ENCODE measurements around the gene MAP4K4.
"Not testable (repeated sequence)": the region's sequence is repeated elsewhere in the genome, so short reads cannot be mapped to it uniquely, and the experiment has no call there.

The MAP4K4 gene

DNA sequence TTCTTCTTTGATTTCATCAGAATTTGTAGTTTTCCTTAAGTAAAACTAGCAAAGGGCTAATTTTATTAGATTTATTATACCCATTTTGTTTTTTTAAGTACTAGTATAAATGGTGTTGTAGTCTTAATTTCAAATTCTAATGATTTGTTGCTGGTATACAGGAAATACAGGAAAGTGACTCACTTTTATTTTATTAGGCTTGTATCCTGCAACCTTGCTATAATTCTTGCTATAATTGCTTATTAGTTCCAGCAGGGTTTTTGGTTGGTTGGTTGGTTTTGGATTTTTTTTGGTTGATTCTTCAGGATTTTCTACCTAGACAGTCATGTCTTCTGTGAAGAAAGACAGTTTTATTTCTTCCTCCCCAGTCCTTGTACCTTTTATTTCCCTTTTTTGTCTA is 183.6 kb downstream of the MAP4K4 start:
- DNase-seq, result no peak

DNA sequence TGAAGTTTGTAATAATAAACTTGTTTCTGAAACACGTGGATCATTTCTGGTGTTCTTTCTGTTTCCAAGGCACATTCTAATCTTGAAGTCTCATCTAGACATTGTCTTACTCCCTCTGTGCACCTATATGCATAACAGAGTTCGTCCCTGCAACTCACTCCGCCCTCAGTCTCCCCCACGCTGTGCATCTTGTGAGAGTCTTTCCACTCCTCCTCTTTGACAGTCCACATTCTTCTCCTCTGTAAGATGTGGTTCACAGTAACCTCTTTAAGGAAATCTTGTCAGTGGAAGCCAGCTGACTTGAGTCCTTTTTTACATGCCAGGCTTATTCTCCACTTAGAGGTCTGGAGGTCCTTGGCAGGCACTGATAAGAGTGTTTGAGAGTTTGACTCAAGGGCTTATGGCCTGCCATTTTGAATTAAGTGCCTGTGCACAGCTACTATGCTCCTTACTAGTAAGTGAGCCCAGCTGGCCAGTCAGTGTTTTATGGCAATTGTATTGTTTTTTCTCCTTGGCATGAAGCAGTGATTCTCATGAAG is 185.3 kb downstream of the MAP4K4 start:
- DNase-seq, result no peak

DNA sequence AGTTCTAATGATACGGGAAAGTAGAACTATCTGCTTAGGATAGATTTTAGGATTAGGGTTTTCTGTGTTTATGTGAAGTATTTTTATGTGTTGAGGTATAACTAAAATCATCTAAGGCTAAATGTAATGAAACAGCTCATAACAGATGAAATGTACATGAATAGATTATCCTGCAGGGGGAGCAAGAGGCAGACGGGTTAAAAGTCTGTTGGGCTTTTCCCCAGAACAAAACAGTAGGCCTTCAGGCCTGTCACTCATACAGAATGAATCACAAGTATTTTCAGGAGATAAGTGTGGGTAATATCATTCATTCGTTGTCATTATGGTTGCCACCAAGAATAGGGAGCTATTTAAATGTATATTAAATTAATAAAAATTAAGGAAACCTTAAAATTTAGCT is 186.4 kb downstream of the MAP4K4 start:
- DNase-seq, result no peak

DNA sequence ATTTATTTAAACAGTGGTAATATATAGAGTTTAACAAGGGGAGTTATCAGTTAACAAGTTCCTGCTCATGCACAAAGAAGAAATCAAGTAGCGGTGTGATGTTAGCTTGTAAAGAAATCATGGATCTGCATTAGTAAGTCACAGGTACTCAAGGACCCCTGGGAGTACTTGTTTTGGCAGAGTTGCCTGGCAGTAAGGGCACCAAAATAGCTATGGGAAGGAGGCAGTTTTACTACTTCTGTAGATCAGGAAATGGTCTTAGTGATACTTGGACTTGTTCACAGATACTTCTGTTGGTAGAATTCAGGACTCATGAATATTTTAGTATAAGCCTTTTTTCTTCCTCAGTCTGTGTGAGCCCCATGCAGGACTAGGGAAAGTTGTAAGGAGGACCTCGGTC is 186.9 kb downstream of the MAP4K4 start:
- DNase-seq, result no peak

DNA sequence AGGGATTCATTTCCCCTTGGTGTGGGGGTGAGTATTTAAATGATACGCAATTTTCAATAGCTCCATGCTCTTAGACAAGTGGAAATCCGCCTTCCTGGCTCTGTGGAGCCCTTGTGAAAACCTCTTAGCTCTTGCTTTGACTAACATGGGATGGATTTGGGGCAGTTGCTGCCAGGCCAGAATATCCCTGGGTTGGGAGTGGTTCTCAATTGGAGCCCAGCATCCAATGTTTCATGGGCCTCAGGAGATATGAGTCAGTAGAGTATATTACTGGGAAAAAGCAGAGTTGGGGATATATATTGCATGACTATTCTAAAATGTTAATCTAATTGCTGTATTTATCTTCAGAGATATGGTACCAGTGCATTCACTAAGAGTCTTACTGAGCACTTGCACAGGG is 189.8 kb downstream of the MAP4K4 start:
- no peak for DNase-seq

DNA sequence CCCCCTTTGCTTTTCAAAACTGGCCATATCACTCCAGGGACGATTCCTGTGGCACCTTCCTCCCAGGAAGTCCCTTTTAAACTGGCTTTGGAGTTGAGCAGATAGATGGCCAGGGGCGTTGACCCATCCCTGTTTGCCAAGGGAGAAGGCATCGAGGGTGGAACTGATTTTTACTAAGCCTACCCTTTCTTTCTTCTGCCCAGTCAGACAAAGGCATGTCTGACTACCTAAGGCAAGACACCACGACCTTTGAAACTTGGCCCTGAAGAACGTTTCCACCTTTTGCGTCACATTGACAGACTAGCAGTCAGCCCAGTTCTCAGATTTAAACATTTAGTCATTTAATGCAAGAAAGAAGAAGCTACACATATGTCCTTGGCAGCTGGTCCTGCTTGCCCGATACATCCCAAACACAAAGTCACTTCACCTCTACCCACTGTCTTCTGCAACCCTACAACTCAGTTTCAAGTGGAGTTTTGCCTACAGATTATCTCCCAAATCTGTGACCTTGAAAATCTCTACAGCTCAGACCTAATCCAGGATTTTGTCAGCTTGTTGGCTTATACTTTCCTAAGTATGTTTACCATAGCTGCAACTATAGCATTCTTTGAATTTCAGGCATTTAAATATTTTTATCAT is 192.1 kb downstream of the MAP4K4 start:
- no peak for DNase-seq

DNA sequence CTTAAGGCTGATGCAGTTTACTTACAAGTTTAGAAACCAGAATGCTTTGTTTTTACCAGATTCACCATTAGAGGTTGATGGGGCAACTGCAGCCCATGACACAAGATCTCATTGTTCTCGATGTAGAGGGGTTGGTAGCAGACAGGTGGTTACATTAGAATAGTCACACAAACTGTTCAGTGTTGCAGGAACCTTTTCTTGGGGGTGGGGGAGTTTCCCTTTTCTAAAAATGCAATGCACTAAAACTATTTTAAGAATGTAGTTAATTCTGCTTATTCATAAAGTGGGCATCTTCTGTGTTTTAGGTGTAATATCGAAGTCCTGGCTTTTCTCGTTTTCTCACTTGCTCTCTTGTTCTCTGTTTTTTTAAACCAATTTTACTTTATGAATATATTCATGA is 194.9 kb downstream of the MAP4K4 start:
- DNase-seq, result no peak

DNA sequence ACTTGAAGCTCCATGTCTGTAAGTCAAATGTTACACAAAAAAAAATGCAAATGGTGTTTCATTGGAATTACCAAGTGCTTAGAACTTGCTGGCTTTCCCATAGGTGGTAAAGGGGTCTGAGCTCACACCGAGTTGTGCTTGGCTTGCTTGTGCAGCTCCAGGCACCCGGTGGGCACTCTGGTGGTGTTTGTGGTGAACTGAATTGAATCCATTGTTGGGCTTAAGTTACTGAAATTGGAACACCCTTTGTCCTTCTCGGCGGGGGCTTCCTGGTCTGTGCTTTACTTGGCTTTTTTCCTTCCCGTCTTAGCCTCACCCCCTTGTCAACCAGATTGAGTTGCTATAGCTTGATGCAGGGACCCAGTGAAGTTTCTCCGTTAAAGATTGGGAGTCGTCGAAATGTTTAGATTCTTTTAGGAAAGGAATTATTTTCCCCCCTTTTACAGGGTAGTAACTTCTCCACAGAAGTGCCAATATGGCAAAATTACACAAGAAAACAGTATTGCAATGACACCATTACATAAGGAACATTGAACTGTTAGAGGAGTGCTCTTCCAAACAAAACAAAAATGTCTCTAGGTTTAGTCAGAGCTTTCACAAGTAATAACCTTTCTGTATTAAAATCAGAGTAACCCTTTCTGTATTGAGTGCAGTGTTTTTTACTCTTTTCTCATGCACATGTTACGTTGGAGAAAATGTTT is 196.3 kb downstream of the MAP4K4 start:
- DNase-seq, result no peak

DNA sequence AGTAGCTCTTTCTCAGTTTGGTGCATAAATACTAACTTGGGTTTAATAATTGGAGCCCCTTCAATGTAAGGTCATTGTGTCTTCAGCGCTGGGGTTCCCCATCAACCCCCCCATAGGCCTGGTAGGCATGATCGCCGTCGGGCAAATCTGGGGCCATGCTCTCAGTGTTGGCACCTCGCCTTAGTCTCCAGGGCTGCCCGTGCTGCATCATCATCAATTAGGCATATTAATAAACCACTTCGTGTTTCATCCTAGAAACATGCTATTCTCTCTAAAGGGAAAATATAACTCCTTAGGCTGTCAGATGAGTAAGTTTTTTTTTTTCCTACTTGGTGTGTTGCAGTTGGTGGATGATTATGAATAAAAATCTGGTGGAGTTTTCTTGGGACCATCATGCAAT is 197.5 kb downstream of the MAP4K4 start:
- DNase-seq, result no peak

DNA sequence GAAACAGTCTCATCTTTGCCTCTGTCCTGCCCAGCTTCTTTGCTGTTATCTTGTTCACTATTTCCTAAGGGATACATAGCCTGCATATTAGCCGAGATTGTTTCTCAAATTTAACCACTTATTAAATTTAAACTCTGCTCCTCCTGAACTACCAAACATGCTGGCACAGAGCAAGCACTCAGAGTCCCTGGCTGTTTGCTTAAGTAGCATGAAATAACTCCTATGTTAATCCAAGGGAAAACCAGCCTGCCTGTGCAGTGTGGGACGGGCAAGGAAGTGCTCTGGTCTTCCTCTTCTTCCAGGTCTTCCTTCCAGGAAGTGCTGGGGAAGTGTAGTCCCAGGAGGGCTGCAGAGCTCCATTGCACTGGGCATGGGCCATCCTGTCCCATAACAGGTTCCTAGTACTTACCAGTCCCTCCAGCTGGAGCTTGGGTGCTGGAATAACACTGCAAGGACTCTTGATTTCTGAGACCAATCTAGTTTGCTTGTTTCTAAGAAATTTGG is 198.4 kb downstream of the MAP4K4 start:
- no peak for DNase-seq

DNA sequence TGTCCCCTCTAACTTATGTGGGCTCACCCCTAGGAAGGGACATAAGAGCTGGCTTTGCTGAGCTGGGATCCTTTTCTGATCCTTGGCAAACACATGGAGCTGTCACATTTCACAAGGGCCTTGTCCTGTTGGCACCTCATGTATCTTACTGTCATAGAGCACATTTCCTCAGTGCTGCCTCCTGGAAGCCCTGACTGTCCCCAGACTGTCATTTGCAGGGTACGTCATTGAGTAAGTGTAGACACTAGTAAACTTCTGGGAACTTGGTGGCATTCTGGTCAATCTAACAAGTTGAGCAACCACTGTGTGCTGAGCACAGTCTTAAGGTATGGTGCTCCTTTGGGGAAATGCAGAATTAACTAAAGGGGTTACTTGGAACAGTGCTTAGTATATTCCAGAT is 199.8 kb downstream of the MAP4K4 start:
- DNase-seq, result no peak

DNA sequence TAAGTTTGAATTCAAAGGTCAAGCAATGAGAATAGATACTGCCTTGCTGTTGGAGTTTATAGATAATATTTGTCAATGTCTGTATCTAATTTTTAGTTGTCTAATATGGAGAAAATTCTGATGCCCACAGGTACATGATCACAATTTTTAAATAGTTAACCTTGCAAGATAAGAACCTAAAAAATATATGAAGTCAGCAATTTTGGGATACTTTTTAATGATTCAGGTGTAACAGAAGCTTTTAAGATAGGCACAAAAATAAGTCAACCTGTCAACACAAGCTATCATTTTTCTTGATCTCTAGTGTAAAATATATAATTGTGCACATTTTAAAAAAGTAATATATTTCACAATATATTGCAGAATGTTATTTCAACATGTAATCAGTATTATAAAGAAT is 201.8 kb downstream of the MAP4K4 start:
- DNase-seq, result no peak

DNA sequence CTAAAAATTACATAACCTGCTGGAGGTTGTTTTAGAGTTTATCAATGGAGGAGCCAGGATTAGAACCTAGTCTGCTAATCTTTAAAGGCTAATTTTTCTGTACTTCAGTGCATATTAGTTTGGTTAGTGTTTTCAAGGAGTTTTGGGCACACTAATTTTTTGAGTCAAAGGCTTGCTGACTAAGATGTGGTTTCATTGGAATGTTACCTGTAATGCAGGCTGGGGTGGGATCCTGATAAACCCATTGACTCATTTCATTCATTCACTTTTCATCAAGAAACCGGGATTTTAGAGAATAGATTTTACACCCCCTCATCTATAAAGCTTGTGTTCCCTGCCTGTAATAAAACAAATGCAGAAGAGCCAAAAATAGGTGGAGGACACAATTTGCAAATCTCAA is 202.4 kb downstream of the MAP4K4 start:
- DNase-seq, result no peak

DNA sequence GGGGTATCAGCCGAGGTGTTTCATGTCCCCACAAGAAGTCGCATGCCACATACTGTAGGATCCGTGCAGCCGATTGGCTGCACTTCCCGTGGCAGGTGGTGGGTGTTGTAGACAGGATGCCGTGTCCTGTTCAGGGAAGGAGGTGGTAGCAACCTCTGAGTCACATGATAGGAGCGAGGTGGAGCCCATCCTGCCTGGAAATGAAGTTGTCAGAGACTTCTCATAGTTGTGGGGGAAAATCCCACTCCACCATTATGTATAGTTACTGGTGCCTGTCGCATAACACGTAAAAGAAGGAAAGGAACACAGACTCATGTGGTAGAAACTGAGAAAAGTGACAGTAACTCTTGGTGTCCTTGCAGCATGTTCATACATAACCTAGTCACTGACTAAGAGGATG is 202.9 kb downstream of the MAP4K4 start:
- no peak for DNase-seq

DNA sequence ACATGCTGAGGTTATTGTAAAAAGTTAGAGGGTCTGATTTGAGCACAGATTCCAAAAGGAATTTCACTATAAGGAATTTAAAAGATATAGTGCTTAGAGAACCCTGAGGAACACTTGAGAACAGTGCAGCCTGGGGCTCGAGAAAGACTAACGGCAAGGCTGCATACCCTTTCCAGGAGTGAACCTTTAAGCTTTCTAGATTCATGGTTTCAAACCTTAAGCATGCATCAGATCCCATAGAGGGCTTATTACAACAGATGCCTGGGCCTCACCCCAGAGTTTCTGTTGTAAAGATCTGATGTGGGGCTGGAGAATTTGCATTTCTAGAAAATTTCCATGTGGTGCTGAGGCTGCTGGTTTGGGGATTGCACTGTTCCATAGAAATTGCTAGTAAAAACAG is 203.7 kb downstream of the MAP4K4 start:
- DNase-seq, result no peak

DNA sequence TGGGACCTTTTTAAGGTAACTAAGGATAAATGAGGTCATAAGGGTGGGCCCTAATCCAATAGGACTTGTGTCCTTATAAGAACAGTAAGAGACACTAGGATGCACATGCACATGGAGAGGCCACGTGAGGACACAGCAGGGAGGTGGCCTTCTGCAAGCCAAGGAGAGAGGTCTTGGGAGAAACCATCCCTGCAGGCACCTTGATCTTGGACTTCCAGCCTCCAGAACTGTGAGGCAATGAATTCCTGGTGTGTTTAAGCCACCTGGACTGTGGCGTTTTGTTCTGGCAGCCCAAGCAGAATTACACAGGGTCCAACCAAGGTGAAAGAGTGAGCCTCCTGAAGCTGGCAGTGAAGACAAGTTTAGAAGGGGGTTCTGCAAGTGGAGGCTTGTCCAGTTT is 204.7 kb downstream of the MAP4K4 start:
- no peak for DNase-seq

DNA sequence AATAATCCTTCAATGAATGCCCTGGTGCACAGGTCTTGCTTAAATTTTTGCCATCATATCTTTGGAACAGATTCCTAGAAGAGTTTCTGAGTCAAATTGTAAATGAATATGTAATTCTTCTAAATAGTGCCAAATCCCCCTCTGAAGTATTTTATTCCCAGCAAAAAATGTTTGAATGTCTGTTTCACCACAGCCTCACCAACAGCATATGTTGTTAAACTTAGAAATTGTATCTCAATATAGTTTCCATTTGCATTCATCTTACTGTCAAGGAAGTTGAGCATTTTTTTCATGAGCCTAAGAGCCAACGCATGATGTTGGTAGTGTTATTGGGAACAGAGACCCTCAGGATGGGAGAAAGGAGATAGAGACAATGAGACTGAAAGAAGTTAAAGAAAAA is 207.4 kb downstream of the MAP4K4 start:
- DNase-seq, result no peak

DNA sequence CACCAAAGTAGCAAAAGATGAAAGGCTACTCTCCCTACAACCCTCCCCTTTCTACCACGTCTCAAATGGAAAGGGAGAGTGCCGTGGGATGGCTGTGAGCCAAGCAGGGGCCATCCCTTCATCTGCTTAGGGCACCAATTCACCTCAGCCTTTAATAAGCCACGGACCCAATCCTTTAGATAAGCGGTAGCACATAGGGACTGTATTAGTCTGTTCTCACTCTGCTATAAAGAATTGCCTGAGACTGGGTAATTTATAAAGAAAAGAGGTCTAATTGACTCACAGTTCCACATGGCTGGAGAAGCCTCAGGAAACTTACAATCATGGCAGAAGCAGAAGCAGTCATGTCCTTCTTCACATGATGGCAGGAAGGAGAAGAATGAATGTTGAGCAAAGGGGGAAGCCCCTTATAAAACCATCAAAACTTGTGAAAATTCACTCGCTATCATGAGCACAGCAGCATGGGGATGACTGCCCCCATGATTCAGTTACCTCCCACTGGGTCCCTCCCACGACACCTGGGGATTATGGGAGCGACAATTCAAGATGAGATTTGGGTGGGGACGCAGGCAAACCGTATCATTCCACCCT is 208.3 kb downstream of the MAP4K4 start:
- no peak for DNase-seq

DNA sequence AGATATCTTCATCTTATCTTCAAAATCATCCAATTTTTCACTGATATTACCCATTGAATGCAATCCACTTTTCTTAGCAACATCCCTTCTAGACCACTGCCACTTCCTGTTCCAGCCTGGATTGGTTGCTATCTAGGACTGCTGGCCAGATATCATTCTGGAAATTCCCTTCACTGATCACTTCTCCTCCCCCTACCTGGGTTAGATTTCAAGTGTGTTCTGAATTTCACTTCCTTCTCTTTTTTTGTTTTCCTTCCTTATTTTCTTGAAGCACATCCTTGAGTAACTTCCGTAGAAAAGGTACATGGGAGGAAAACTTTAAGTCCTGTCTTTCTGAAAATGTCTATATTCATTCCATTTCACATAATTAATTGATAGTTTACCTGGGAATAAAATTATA is 212.3 kb downstream of the MAP4K4 start:
- no peak for DNase-seq

DNA sequence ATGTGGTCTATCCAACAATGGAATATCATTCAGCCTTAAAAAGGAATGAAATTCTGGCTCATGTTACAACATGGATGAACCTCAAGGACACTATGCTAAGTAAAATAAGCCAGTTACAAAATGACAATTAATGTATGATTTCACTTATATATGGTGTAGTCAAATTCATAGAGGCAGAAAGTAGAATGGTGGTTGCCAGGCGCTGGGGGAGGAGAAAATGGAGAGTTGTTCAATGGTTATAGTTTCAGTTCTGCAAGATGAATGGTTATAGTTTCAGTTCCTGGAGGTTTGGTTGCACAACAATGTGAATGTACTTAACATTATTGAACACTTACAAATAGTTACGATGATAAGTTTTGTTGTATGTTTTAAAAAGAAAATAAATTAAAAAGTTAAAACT is 215.0 kb downstream of the MAP4K4 start:
- DNase-seq, result no peak

DNA sequence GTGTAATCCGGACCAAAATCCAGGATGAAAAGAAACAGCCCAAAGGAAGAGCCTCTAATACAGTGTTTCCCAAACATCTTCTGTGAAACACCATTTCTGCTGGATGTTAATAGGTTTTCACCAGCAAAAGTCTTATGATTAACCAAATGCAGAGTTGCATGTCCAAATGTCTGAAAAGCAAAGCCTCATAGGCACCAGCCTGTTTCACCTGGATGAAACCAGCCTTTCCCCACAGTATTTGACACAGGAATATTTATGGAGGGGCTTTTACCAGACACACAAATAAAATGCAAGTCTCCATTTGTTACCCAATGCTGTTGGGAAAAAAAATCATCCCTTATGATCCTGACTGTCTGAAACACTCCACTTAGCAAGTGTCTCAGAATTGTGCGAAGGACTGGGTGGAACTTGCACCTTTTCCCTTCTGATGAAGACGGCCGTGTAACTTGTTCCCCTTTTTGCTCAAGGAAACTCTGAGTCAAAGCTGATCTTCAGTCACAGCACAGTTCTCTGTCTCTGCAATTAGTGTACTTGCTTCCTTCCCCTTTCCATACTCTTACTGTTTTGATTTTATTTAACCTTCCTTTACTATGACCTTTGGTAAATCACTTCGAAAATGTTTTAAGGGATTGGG is 223.9 kb downstream of the MAP4K4 start:
- no peak for DNase-seq

DNA sequence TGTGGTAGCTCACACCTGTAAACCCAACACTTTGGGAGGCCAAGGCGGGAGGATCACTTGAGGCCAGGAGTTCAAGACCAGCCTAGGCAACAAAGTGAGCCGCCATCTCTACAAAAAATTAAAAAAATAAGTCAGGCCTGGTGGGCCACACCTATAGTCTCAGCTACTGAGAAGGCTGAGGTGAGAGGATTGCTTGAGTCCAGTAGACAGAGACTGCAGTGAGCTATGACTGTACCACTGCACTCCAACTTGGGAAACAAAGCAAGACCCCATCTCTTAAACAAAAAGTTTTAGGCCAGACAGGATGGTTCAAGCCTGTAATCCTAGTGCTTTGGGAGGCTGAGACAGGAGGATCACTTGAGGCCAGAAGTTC is 224.4 kb downstream of the MAP4K4 start:
- DNase-seq, result no peak

DNA sequence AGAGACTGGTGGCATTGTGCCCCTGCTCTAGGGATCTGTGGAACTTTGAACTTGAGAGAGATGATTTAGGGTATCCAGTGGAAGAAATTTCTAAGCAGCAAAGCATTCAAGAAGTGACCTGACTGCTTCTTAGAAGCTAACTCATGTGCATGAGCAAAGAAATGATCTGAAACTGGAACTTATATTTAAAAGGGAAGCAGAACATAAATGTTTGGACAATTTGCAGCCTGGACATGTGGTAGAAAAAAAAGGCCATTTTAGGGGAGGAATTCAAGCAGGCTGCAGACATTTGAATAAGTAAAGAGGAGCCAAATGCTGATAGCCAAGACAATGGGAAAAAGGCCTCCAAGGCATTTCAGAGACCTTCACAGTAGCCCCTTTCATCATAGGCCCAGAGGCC is 226.8 kb downstream of the MAP4K4 start:
- DNase-seq, result not testable (repeated sequence)

DNA sequence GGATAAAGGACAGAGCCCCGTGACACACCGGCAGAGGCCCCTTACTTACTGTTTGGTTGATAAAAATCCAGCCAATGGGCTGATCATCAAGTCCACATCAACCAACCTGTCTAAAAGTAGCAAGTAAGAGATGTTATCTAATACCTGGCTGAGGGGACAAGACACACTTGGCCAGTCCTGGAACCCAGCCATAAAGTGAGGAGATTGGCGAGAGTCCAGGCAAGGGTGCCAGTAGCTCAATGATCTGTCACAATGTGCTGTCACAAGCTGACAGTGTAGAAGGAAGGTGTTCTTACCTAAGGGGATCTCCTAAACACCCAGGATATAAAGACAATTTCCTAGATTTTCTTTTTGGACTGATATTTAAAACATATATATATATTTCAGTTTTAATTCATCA is 232.5 kb downstream of the MAP4K4 start:
- no peak for DNase-seq
